Progenitor cell of endocrine pancreas (in vitro differentiated cells): ENCODE results near the gene ATRIP. TPM values are rescaled to one million over a fixed set of nuclear protein-coding genes. Genes with fewer than 3 reads are reported as not detected.

Experiments used
- DNase-seq: peaks from one replicate; pipeline ENCODE4 v3.0.0; 2021; ENCODE audit warnings: low spot score; ENCODE audit not compliant: unreplicated experiment
- H3K27ac Mint-ChIP-seq: 2 replicates; pipeline ENCODE4 v1.8.0; 2021; ENCODE audit warnings: mild to moderate bottlenecking, moderate library complexity, mixed read lengths
- H3K27me3 Mint-ChIP-seq: 2 replicates; pipeline ENCODE4 v1.8.0; 2021; ENCODE audit warnings: mixed read lengths
- H3K36me3 Mint-ChIP-seq: 2 replicates; pipeline ENCODE4 v1.8.0; 2022; ENCODE audit warnings: mixed read lengths; ENCODE audit not compliant: insufficient read depth
- H3K4me1 Mint-ChIP-seq: 2 replicates; pipeline ENCODE4 v1.8.0; 2021; ENCODE audit warnings: low read depth, mixed read lengths
- H3K4me3 Mint-ChIP-seq: 2 replicates; pipeline ENCODE4 v1.8.0; 2021; ENCODE audit warnings: low read depth, mild to moderate bottlenecking, moderate library complexity, mixed read lengths
- H3K9me3 Mint-ChIP-seq: 2 replicates; pipeline ENCODE4 v1.8.0; 2021; ENCODE audit warnings: low read depth, mixed read lengths
- total RNA-seq: library from RNA; stranded (reverse); gene quantifications from 2 replicates; pipeline ENCODE4 v1.2.1, GENCODE V29; 2021
- TF ChIP-seq, protein P1 (sequence below): fragments of 200-600 bp; sonication (generic); IDR thresholded peaks from one replicate; pipeline ENCODE4 v1.5.0; 2021; ENCODE audit warnings: antibody characterized with exemption, mild to moderate bottlenecking; ENCODE audit not compliant: unreplicated experiment

ATRIP gene
- total RNA-seq, 1 donor from 2014 or later: 13.8 TPM

DNA sequence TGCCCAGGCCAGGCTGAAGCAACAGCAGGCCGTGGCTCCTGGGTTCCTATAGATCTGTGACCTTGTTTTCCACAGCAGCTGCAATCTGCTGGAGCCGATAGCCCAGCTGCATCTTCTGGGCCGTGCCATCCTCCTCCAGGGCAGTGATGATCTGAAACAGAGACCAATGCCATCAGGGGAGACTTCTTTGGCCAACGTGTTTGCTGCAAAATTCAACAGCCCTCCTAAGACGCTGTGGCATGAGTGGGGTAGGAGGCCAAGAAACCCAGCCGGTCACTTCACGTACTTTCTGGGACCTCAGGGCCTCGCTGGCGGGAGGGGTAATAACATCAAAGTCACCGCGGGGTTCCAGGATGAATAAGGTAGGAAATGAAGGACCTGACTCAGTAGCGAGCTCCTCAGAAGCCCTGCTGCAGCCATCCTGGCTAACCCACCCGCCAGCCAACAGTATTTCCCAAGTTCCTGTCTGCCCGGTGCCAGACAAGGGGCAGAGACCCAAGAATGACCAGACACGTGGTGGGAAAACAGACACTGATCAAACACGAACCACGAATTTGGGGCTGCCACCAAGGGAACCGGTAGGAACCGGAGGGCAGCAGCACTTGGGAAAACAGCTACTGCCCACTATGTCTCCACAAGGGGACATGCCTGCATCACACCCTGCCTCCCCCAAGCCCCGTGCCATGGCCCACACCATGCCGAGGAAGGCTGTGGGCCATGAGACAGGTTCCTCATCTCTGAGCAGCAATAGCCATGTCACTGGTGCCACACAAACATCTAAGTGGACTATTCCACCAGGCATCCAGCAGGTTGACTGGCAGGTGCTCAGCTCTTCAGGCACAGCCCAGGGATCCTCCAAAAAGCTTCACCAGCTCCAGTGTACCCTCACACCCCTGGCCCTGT, 41.8 kb upstream of the ATRIP start:
- H3K4me1 Mint-ChIP-seq: peaks cover 2% of the 10 kb centered on the region
- no peak overlapping the region for H3K4me3 Mint-ChIP-seq
- no peaks in the 10 kb centered on the region for H3K9me3 Mint-ChIP-seq
- peak overlapping the region; percentile 31 for H3K27ac Mint-ChIP-seq
- H3K27me3 Mint-ChIP-seq: no peaks in the 10 kb centered on the region
- TF ChIP-seq, protein P1, sequence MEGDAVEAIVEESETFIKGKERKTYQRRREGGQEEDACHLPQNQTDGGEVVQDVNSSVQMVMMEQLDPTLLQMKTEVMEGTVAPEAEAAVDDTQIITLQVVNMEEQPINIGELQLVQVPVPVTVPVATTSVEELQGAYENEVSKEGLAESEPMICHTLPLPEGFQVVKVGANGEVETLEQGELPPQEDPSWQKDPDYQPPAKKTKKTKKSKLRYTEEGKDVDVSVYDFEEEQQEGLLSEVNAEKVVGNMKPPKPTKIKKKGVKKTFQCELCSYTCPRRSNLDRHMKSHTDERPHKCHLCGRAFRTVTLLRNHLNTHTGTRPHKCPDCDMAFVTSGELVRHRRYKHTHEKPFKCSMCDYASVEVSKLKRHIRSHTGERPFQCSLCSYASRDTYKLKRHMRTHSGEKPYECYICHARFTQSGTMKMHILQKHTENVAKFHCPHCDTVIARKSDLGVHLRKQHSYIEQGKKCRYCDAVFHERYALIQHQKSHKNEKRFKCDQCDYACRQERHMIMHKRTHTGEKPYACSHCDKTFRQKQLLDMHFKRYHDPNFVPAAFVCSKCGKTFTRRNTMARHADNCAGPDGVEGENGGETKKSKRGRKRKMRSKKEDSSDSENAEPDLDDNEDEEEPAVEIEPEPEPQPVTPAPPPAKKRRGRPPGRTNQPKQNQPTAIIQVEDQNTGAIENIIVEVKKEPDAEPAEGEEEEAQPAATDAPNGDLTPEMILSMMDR: no peak
- peaks cover 31% of the 10 kb centered on the region for H3K36me3 Mint-ChIP-seq
- DNase-seq: no peak

DNA sequence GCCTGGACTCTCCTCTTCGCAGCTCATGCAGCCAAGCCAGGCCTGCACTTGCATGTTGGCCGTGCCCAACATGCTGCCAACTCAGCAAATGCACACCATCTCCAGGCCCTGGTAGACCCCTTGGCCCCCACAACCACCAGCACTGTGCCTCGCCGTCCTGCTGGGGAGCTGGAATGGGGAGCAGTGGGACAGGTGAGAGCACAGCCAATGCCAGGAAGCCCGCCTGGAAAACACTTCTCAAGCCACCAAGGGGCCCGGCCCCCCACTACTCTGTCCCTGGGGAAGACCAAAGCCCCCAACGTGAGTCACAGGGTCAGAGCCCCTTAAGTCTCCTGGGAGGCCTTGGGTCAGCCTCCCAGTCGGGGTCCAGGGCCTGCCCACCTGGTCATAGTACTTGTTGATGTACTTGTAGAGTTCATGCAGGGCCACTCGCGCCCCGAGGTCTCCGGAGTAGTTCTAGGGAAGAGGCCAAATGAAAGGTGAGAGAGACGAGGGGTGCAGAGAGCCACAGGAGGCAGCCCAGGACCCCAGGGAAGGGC, 41.1 kb upstream of the ATRIP start:
- Mint-ChIP-seq H3K4me1 (peaks cover 2% of the 10 kb centered on the region), H3K27me3 (no peaks in the 10 kb centered on the region), H3K9me3 (no peaks in the 10 kb centered on the region), H3K27ac (peak overlapping the region; percentile 31), H3K36me3 (peaks cover 31% of the 10 kb centered on the region), H3K4me3 (no peak overlapping the region)
- DNase-seq: peak; percentile 6
- TF ChIP-seq, protein P1: no peak

DNA sequence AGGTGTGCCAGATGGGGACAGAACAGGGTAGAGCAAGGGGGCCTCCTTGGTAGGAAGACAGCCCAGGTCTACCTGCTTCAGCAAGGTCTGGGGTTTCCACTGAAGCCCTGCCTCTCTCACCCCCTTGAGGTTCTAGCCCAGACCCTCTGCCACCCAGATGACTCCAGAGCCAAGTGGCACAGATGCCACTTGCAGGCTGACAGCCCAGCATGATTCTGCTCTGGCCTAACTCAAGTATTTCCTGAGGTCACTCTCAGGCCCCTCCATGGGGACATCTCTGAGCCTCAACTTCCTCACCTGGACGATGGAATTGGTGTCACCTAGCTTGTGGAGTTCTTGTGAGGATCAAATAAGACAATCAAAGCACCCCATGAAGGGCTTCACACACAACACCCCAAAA, 40.6 kb upstream of the ATRIP start:
- H3K36me3 Mint-ChIP-seq: peaks cover 26% of the 10 kb centered on the region
- H3K27ac Mint-ChIP-seq: peak overlapping the region; percentile 67

DNA sequence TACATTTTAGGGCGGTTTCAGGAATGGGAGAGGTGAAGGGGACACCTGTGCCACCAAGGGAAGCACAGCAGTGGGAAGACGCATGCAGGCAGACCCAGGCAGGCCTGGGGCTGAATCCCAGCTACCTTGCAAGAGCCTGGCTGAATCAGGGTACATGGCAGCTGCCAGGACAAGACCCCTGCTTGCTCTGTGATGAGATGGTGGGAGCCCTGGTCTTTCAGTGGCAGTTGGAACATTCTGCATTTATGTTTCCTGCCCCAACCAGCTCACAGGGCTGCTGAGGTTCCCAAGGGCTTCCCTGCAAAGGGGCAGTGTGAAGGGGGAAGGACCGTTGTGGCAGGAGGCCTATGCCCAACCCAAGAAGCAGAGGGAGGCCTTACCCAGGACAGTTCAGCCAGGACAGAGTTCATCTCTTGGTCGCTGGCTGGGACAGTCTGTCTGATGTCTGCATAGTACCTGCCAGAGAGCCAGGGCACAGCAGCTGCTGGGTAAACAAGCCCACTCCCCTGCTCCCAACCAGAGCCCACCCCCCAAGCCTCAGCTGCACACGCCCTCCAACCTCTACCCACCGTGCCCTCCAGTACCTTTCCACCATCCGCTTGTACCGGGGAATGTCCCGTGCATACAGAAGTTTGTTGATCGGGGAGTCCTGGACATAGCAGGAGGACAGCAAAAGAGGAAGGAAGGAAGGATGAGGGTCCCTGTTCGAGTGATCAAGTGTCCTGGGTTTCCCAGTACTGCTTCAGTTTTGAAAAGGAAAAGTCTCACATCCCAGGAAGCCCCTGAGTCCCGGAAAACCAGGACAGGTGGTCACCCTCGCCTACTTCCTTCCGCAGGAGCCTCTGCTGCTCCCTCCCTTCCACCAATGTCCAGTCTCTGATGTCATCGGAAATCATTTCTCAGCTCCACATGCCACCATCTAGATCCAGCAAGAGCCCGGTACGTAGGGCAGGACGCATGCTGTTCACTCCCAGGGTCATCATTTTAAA, 39.8 kb upstream of the ATRIP start:
- peaks cover 24% of the 10 kb centered on the region for H3K36me3 Mint-ChIP-seq
- H3K4me3 Mint-ChIP-seq: no peak overlapping the region
- DNase-seq: peak; percentile 6
- no peaks in the 10 kb centered on the region for H3K4me1 Mint-ChIP-seq
- H3K27ac Mint-ChIP-seq: peak overlapping the region; percentile 67
- TF ChIP-seq, protein P1: no peak
- H3K9me3 Mint-ChIP-seq: no peaks in the 10 kb centered on the region
- no peaks in the 10 kb centered on the region for H3K27me3 Mint-ChIP-seq

More for the DNA sequence above, 40.6 kb upstream of the ATRIP start:
- DNase-seq: peak; percentile 7
- H3K27me3 Mint-ChIP-seq: no peaks in the 10 kb centered on the region
- H3K4me3 Mint-ChIP-seq: no peak overlapping the region
- H3K9me3 Mint-ChIP-seq: no peaks in the 10 kb centered on the region
- peaks cover under 1% of the 10 kb centered on the region for H3K4me1 Mint-ChIP-seq
- TF ChIP-seq, protein P1: no peak
